ENCODE data around the gene YDJC. TPM values are rescaled to one million over a fixed set of nuclear protein-coding genes. Genes with fewer than 3 reads are reported as not detected.
"Not testable (repeated sequence)": the region's sequence is repeated elsewhere in the genome, so short reads cannot be mapped to it uniquely, and the experiment has no call there.

Gene YDJC
- total and polyA plus RNA-seq, 2 of the 4 experiments (the other 2 are of a cell fraction), result 8.1 to 23.6 TPM

GRCh38 chr22:21580623-21581007 lies 49.2 kb downstream of the YDJC start:
- BruUV-seq (replicated peaks); dilution Hi-C loops (cut with HindIII; ENCODE audit: low sequenced_read_pairs, unreplicated experiment); H4K8ac ChIP-seq (ENCODE audit: low read depth in 2 of 2, low read length in 2 of 2); H2AK9ac ChIP-seq (replicated peaks; ENCODE audit: low read depth, low read length, poor library complexity); H3K27me3 ChIP-seq (ENCODE audit: control insufficient read depth, insufficient read depth, low read length); H2AK5ac ChIP-seq (ENCODE audit: low read depth, low read length); H3K4me2 ChIP-seq (ENCODE audit: low read depth, low read length); H3K4me3 ChIP-seq (ENCODE audit: insufficient read depth, low read depth, low read length); H3K4ac ChIP-seq (ENCODE audit: low read depth, low read length); H4K5ac ChIP-seq (ENCODE audit: low read depth, low read length); H3K56ac ChIP-seq (ENCODE audit: extremely low read depth, insufficient read depth, low read length); H3K27ac ChIP-seq (ENCODE audit: insufficient read depth, low read length); in situ Hi-C loops (cut with MboI; ENCODE audit: low sequenced_read_pairs); POLR2A ChIA-PET (ENCODE audit: unreplicated experiment); intact Hi-C loops (cut with micrococcal nuclease); H3K9me3 ChIP-seq (ENCODE audit: control insufficient read depth, insufficient read depth, low read length); H4K91ac ChIP-seq (ENCODE audit: insufficient read depth, low read depth, low read length); CTCF ChIA-PET; H3K14ac ChIP-seq (replicated peaks; ENCODE audit: low read depth, low read length); H3K36me3 ChIP-seq (ENCODE audit: control insufficient read depth, insufficient read depth, low read length); H3K23ac ChIP-seq (ENCODE audit: low read depth, low read length); H2BK20ac ChIP-seq (ENCODE audit: low read depth, low read length); H2BK5ac ChIP-seq (ENCODE audit: low read depth, low read length, poor library complexity, severe bottlenecking); ATAC-seq (ENCODE audit: low read depth); DNase-seq; H3K9ac ChIP-seq (ENCODE audit: low read depth, low read length); H3K18ac ChIP-seq (ENCODE audit: low read depth, low read length); H2BK120ac ChIP-seq (ENCODE audit: low read depth, low read length); H2AFZ ChIP-seq (replicated peaks; ENCODE audit: low read length, poor library complexity); H2BK15ac ChIP-seq (ENCODE audit: low read depth, low read length): not testable (repeated sequence)
- peaks cover 21% of the 10 kb centered on the region for H3K9me1 ChIP-seq (ENCODE audit: insufficient read depth, low read length)
- H4K20me1 ChIP-seq (ENCODE audit: insufficient read depth, low read length), result peaks cover 98% of the 10 kb centered on the region
- H3K4me1 ChIP-seq (ENCODE audit: control insufficient read depth, insufficient read depth, low read length), result peaks cover 28% of the 10 kb centered on the region
- H3K79me1 ChIP-seq (ENCODE audit: low read depth in 1 of 2, low read length in 2 of 2), result peaks cover 0 to 46% of the 10 kb centered on the region in 2 experiments; a peak in 3 of 4 replicates
- WGBS, 2 experiments (ENCODE audit: extremely low coverage in 2 of 2, insufficient read length in 1 of 2), result 100% methylated on average over 3 of the region's 9 CpGs; no CpG with 5 or more reads in 1 of the 2 experiments

All from IMR-90 (cell line).